Measurements from ENCODE around the gene ATP1A4. TPM values are rescaled to one million over a fixed set of nuclear protein-coding genes. Genes with fewer than 3 reads are reported as not detected.

The ATP1A4 gene
- total RNA-seq, 1 experiment from 2014 or later, result not detected

DNA sequence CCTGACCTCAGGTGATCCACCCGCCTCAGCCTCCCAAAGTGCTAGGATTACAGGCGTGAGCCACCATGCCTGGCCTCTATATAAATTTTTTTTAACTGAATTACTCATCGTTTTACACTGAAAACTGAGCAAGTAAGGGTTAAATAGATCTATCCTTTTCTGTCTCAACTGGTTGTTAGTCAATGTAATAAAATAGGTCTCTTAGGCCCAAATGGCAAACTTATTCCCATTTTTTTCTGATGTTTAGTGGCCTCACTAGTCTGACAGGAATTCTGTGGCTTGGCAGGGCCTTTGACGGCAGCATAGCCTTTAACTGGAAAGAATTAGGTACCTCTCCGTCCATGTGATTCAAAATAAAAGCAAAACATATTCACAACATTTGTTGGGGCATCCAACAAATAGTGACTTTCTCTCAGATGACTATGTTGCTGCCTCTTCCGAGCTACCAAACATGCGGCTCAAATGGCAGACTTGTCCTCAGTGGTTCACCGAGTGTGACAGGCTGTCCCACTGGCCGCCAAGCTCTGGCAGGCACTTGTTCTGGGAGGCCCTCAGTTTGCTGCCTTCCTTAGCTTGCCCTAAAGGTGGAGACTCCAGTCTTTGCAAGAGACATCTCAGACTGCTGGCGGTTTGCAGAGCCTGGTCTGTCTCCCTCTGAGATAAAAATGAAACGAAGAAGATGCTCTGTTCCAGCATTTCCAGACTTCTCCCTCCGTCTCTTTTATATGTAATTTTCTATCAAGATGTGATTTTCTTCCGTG, 17.4 kb downstream of the ATP1A4 start:
- ChIA-PET POLR2A (no interaction called here), CTCF (interaction anchor here (1.3 kb wide), 1 partner anchor 25 kb away, joined by 3 read pairs; no protein-coding TSS in a partner anchor)
- intact Hi-C loops (cut with micrococcal nuclease; ENCODE audit: unreplicated experiment) (no loop called here), in situ Hi-C loops (cut with HindIII; ENCODE audit: low pct_unique_long_range_greater_than_20kb, low sequenced_read_pairs) (no loop called here)
- Histone ChIP-seq H3K36me3 (ENCODE audit: control insufficient read depth, insufficient read depth, low read length) (no peaks in the 10 kb centered on the region), H3K4me3 (ENCODE audit: low read depth in 2 of 2, low read length in 2 of 2) (no peak overlapping the region), H3K9me3 (ENCODE audit: control insufficient read depth, insufficient read depth, low read depth, low read length) (no peaks in the 10 kb centered on the region), H3K27me3 (ENCODE audit: control insufficient read depth, insufficient read depth, low read length) (peaks cover 15% of the 10 kb centered on the region), H3K4me1 (ENCODE audit: control insufficient read depth, insufficient read depth, low read length) (no peaks in the 10 kb centered on the region), H3K27ac (ENCODE audit: low read length) (no peak overlapping the region)
- BruUV-seq (replicated peaks), result no TSS peak
- ATAC-seq (no peak), DNase-seq (ENCODE audit: low read depth, low spot score) (no peak)
- TF ChIP-seq POLR2AphosphoS5 (IDR thresholded peaks at IDR 0.05; ENCODE audit: low read depth, low read length) (no peak), TCF7L2 (IDR thresholded peaks at IDR 0.05; ENCODE audit: low read depth, low read length) (no peak), SIN3A (IDR thresholded peaks at IDR 0.05; ENCODE audit: borderline replicate concordance, insufficient read depth, low read depth, low read length) (no peak)
- TF ChIP-seq, protein P1, sequence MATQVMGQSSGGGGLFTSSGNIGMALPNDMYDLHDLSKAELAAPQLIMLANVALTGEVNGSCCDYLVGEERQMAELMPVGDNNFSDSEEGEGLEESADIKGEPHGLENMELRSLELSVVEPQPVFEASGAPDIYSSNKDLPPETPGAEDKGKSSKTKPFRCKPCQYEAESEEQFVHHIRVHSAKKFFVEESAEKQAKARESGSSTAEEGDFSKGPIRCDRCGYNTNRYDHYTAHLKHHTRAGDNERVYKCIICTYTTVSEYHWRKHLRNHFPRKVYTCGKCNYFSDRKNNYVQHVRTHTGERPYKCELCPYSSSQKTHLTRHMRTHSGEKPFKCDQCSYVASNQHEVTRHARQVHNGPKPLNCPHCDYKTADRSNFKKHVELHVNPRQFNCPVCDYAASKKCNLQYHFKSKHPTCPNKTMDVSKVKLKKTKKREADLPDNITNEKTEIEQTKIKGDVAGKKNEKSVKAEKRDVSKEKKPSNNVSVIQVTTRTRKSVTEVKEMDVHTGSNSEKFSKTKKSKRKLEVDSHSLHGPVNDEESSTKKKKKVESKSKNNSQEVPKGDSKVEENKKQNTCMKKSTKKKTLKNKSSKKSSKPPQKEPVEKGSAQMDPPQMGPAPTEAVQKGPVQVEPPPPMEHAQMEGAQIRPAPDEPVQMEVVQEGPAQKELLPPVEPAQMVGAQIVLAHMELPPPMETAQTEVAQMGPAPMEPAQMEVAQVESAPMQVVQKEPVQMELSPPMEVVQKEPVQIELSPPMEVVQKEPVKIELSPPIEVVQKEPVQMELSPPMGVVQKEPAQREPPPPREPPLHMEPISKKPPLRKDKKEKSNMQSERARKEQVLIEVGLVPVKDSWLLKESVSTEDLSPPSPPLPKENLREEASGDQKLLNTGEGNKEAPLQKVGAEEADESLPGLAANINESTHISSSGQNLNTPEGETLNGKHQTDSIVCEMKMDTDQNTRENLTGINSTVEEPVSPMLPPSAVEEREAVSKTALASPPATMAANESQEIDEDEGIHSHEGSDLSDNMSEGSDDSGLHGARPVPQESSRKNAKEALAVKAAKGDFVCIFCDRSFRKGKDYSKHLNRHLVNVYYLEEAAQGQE (IDR thresholded peaks at IDR 0.05; ENCODE audit: insufficient read depth in 1 of 2, low read depth in 2 of 2, low read length in 1 of 2), result no peak
- TF ChIP-seq, protein P2, sequence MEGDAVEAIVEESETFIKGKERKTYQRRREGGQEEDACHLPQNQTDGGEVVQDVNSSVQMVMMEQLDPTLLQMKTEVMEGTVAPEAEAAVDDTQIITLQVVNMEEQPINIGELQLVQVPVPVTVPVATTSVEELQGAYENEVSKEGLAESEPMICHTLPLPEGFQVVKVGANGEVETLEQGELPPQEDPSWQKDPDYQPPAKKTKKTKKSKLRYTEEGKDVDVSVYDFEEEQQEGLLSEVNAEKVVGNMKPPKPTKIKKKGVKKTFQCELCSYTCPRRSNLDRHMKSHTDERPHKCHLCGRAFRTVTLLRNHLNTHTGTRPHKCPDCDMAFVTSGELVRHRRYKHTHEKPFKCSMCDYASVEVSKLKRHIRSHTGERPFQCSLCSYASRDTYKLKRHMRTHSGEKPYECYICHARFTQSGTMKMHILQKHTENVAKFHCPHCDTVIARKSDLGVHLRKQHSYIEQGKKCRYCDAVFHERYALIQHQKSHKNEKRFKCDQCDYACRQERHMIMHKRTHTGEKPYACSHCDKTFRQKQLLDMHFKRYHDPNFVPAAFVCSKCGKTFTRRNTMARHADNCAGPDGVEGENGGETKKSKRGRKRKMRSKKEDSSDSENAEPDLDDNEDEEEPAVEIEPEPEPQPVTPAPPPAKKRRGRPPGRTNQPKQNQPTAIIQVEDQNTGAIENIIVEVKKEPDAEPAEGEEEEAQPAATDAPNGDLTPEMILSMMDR (IDR thresholded peaks at IDR 0.05), result no peak

DNA sequence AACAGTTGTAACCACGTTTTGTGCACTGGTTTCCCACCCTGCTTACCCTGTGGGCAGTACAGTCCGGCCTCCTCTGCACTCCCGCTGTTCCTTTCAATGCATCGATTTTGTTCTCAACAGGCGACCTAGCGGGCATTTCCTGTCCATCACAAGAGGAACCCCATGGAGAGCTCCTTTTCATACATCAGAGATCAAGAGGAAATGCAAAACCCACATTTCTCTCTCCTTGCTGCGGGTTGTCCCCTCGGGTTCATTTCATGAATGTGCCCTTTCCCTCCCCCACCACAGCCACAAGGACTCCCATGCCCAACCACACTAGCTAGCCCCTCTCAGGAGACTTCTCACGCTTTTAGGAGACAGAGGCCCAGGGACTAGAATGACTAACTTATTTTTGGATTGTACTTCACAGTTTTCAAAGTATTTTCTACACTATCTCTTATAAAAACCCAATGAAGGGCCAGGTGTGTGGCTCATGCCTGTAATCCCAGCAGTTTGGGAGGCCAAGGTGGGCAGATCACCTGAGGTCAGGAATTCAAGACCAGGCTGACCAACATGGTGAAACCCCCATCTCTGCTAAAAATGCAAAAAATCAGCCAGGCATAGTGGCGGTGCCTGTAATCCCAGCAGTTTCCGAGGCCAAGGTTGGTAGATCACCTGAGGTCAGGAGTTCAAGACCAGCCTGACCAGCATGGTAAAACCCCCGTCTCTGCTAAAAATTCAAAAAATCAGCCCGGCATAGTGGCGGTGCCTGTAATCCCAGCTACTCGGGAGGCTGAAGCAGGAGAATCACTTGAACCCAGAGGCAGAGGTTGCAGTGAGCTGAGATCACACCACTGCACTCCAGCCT, 18.4 kb downstream of the ATP1A4 start:
- no peak overlapping the region for H3K4me3 ChIP-seq (ENCODE audit: low read depth in 2 of 2, low read length in 2 of 2)
- H3K27me3 ChIP-seq (ENCODE audit: control insufficient read depth, insufficient read depth, low read length), result peaks cover 10% of the 10 kb centered on the region
- H3K4me1 ChIP-seq (ENCODE audit: control insufficient read depth, insufficient read depth, low read length), result no peaks in the 10 kb centered on the region
- no peaks in the 10 kb centered on the region for H3K36me3 ChIP-seq (ENCODE audit: control insufficient read depth, insufficient read depth, low read length)
- in situ Hi-C loops (cut with HindIII; ENCODE audit: low pct_unique_long_range_greater_than_20kb, low sequenced_read_pairs) (no loop called here), intact Hi-C loops (cut with micrococcal nuclease; ENCODE audit: unreplicated experiment) (no loop called here)
- TF ChIP-seq POLR2AphosphoS5 (IDR thresholded peaks at IDR 0.05; ENCODE audit: low read depth, low read length) (no peak), SIN3A (IDR thresholded peaks at IDR 0.05; ENCODE audit: borderline replicate concordance, insufficient read depth, low read depth, low read length) (no peak), TCF7L2 (IDR thresholded peaks at IDR 0.05; ENCODE audit: low read depth, low read length) (no peak)
- TF ChIP-seq, protein P2 (IDR thresholded peaks at IDR 0.05), result no peak
- TF ChIP-seq, protein P1 (IDR thresholded peaks at IDR 0.05; ENCODE audit: insufficient read depth in 1 of 2, low read depth in 2 of 2, low read length in 1 of 2), result no peak
- no peak overlapping the region for H3K27ac ChIP-seq (ENCODE audit: low read length)
- DNase-seq (ENCODE audit: low read depth, low spot score), result no peak
- ATAC-seq, result no peak
- H3K9me3 ChIP-seq (ENCODE audit: control insufficient read depth, insufficient read depth, low read depth, low read length), result no peaks in the 10 kb centered on the region
- POLR2A ChIA-PET, result no interaction called here
- CTCF ChIA-PET, result interaction anchor here (1.3 kb wide), 1 partner anchor 24 kb away, joined by 3 read pairs; no protein-coding TSS in a partner anchor
- no TSS peak for BruUV-seq (replicated peaks)

Data from Panc1 (cell line).